GM12878 (cell line): ENCODE results near the gene LTB4R. TPM values are rescaled to one million over a fixed set of nuclear protein-coding genes. Genes with fewer than 3 reads are reported as not detected.

ENCODE experiments used
- ATAC-seq: fragments of 200-7000 bp; cut with Tn5 transposase; 3 replicates; pipeline ENCODE4 v1.9.1; 2020; ENCODE audit warnings: mild to moderate bottlenecking, moderate library complexity
- BruUV-seq: library from RNA; stranded (reverse); fragments of 400-500 nt; replicated peaks from 2 replicates; lab custom pipeline; 2021; lab: Mats Ljungman, UMichigan
- CTCF ChIA-PET: fragments of 300-600 bp; sonication (Branson Sonifier 250); formaldehyde crosslinking; extraction: SDS; loops from one replicate; lab custom pipeline; 2021; ENCODE audit warnings: inconsistent platforms; lab: Yijun Ruan, JAX
- POLR2A ChIA-PET: fragments of 350-600 bp; formaldehyde crosslinking; extraction: SDS; loops from one replicate; lab custom pipeline; 2021; ENCODE audit warnings: inconsistent platforms; lab: Charles Lee
- RAD21 ChIA-PET: fragments of 300-600 bp; sonication (Branson Sonifier 250); formaldehyde crosslinking; loops from one replicate; lab custom pipeline; 2023; ENCODE audit warnings: antibody characterized with exemption; ENCODE audit not compliant: unreplicated experiment; lab: Charles Lee
- SMC1A ChIA-PET: fragments of 300-600 bp; sonication (Branson Sonifier 250); formaldehyde crosslinking; loops from one replicate; lab custom pipeline; 2023; ENCODE audit not compliant: unreplicated experiment, uncharacterized antibody; lab: Charles Lee
- DNase-seq: peaks from one replicate; pipeline ENCODE4 v3.0.0-alpha.2; 2011; ENCODE audit warnings: low read depth, low spot score
- FAIRE-seq: peaks from 3 replicates; lab custom pipeline; 2011; peaks lifted over from hg19 to GRCh38; lab: Jason Lieb, UNC
- H2AFZ ChIP-seq: 2 replicates; pipeline ENCODE4 v1.6.0; 2011; ENCODE audit warnings: low read depth, low read length, control low read depth; ENCODE audit not compliant: control insufficient read depth
- H3K27ac ChIP-seq: 2 replicates; pipeline ENCODE4 v1.5.1; 2011; ENCODE audit warnings: control low read depth; ENCODE audit not compliant: control insufficient read depth, insufficient read depth
- H3K27me3 ChIP-seq, 2 experiments: replicated peaks in 1 of 2; 2 replicates each; pipeline versions ENCODE4 v1.6.0 to v1.6.1; 2011; ENCODE audit warnings: low read length in 1 of 2; ENCODE audit not compliant: control insufficient read depth in 2 of 2, insufficient read depth in 2 of 2
- H3K36me3 ChIP-seq, 2 experiments: 2 replicates each; pipeline ENCODE4 v1.5.1; 2011; ENCODE audit warnings: low read length in 1 of 2; ENCODE audit not compliant: control insufficient read depth in 2 of 2, insufficient read depth in 2 of 2
- H3K4me1 ChIP-seq: 2 replicates; pipeline ENCODE4 v1.6.1; 2011; ENCODE audit warnings: mild to moderate bottlenecking, low read length, moderate library complexity, mixed read lengths; ENCODE audit not compliant: control insufficient read depth, insufficient read depth
- H3K4me2 ChIP-seq: 2 replicates; pipeline ENCODE4 v1.6.0; 2011; ENCODE audit warnings: control low read depth; ENCODE audit not compliant: control insufficient read depth, insufficient read depth
- H3K4me3 ChIP-seq: fragments of 200-600 bp; sonication (generic); 2 replicates; pipeline ENCODE4 v1.5.1; 2016
- H3K79me2 ChIP-seq: 2 replicates; pipeline ENCODE4 v1.6.0; 2011; ENCODE audit warnings: low read length; ENCODE audit not compliant: control insufficient read depth, insufficient read depth
- H3K9ac ChIP-seq: 2 replicates; pipeline ENCODE4 v1.8.0; 2011; ENCODE audit warnings: low read length, control low read depth, mixed read lengths; ENCODE audit not compliant: control insufficient read depth, insufficient read depth
- H3K9me3 ChIP-seq: replicated peaks from 3 replicates; pipeline ENCODE4 v1.5.1; 2011; ENCODE audit warnings: mild to moderate bottlenecking, low read length; ENCODE audit not compliant: control insufficient read depth, insufficient read depth
- H4K20me1 ChIP-seq: 2 replicates; pipeline ENCODE4 v1.6.0; 2011; ENCODE audit not compliant: control insufficient read depth, insufficient read depth
- DPF2 ChIP-seq: fragments of 450-650 bp; IDR thresholded peaks from 2 replicates; pipeline ENCODE4 v1.6.1; 2017; ENCODE audit warnings: mild to moderate bottlenecking
- HDGF ChIP-seq: fragments of 450-650 bp; IDR thresholded peaks from 2 replicates; pipeline ENCODE4 v1.6.1; 2016; ENCODE audit warnings: antibody characterized with exemption
- MYB ChIP-seq: fragments of 150-350 bp; IDR thresholded peaks from 2 replicates; pipeline ENCODE4 v1.6.1; 2014; ENCODE audit warnings: mild to moderate bottlenecking, low read depth, low read length, borderline replicate concordance
- WGBS: methylation state at CpG from one replicate; pipeline ENCODE4 v1.1.6; 2016; ENCODE audit warnings: low lambda C conversion rate; ENCODE audit not compliant: insufficient replicate concordance, insufficient coverage; ENCODE audit errors: missing lambda C conversion rate; 5-methylcytosine and 5-hydroxymethylcytosine counted together
- in situ Hi-C: fragments of 300-500 bp; cut with MboI; formaldehyde crosslinking; loops from 9 replicates; pipeline ENCODE4 v1.14.3; 2018; ENCODE audit warnings: mixed read lengths
- intact Hi-C: fragments of 100-400 bp; cut with micrococcal nuclease; formaldehyde crosslinking; loops from one replicate; pipeline ENCODE4 v1.14.2; 2022; ENCODE audit not compliant: unreplicated experiment
- polyA plus RNA-seq, 11 experiments: library from polyadenylated mRNA; depleted of rRNA in 4 of 11; unstranded in 6 of 11; stranded (reverse) in 5 of 11; fragments of >200 nt; fragmentation: Nextera tagmentation in 4 of 11; fragmentation: Illumina TruSeq in 1 of 11; extraction: Ambion mirVana in 4 of 11; extraction: Trizol in 1 of 11; gene quantifications; 1 replicate in 1 of 11; 2 replicates in 10 of 11; pipeline versions ENCODE4 v1.2.1 to v1.2.3, GENCODE V29; 2011 to 2016; ENCODE audit warnings: inconsistent platforms in 2 of 11, missing spikeins in 2 of 11, low read depth in 1 of 11
- total RNA-seq, 4 experiments: library from RNA; depleted of rRNA in 3 of 4; stranded (reverse); fragments of >200 nt in 3 of 4; fragmentation: Illumina TruSeq in 1 of 4; extraction: Trizol in 1 of 4; gene quantifications; 2 replicates each; pipeline versions ENCODE4 v1.2.1 to v1.2.3, GENCODE V29; 2013 to 2021

The LTB4R gene
- total and polyA plus RNA-seq, 10 of the 15 experiments (the other 5 are each of a cell fraction or from before 2014, with no cell fraction given) = 1.2 to 14.0 (median 4.0) TPM

DNA sequence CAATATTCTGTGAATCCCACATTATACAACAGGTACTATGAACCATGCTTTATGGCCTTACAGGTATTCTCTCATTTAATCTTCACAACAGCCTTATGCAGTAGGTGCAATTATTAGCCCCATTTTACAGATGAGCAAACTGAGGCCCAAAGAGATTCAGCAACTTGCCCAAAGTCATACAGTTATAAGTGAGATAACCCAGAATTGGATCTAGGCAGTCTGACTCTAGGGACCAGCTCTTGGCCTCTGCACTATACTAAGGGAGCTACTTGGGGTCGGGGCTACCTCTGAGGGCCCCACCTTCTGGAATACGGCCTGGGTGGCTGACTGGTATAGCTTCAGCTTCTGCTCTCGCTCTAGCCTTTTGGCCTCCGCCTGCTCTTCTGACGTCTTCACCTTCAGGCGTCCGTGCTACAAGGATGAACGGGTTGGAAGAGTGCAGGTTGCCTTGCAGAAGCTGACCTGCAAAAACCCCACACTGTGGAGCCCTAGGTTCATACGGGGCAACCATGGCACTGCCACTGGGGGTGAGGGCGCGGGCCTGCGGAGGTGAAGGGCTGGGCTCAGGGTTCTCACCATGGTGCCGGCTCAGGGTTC lies 40.7 kb upstream of the LTB4R start:
- no TSS peak for BruUV-seq
- peak overlapping the region; percentile 35 for H3K4me2 ChIP-seq
- no peaks in the 10 kb centered on the region for H3K9me3 ChIP-seq
- CTCF ChIA-PET = interaction anchor here (0.6 to 17.1 kb wide), 18 partner anchors 9 to 160 kb away, joined by 3 to 269 read pairs (median 4); partner anchors contain the start of genes CBLN3, CHMP4A, CIDEB and DHRS1
- no peak for DNase-seq
- H3K9ac ChIP-seq = peak overlapping the region; percentile 99
- H3K27ac ChIP-seq = peak overlapping the region; percentile 99
- H3K27me3 ChIP-seq = no peaks in the 10 kb centered on the region
- intact Hi-C loops = loop anchor here (1.0 to 2.0 kb wide), 4 partner anchors 23 to 54 kb away; partner anchors contain the start of genes MDP1 and TINF2
- H3K36me3 ChIP-seq = peaks cover 3 to 18% of the 10 kb centered on the region in 2 experiments; a peak in 3 of 4 replicates
- peak; percentile 14 for ATAC-seq
- peak overlapping the region; percentile 91 for H2AFZ ChIP-seq
- peaks cover 13% of the 10 kb centered on the region for H3K79me2 ChIP-seq
- SMC1A ChIA-PET = interaction anchor here (1.0 to 8.9 kb wide), 14 partner anchors 9 to 172 kb away, joined by 3 to 141 read pairs (median 5); partner anchors contain the start of genes DCAF11, DHRS1, IPO4 and NOP9
- RAD21 ChIA-PET = interaction anchor here (1.0 to 5.6 kb wide), 11 partner anchors 9 to 124 kb away, joined by 3 to 59 read pairs (median 7); partner anchors contain the start of genes CIDEB, IPO4, IRF9 and PSME2
- peaks cover 25% of the 10 kb centered on the region for H3K4me1 ChIP-seq
- WGBS = 3% methylated on average over 13 of the region's 13 CpGs
- POLR2A ChIA-PET = interaction anchor here (0.5 to 10.9 kb wide), 15 partner anchors 9 to 160 kb away, joined by 3 to 171 read pairs (median 5); partner anchors contain the start of genes DHRS1, MDP1, NOP9 and PSME1
- peak overlapping the region; percentile 88 for H3K4me3 ChIP-seq
- TF ChIP-seq MYB (no peak), DPF2 (no peak), HDGF (0 out of 2 replicates have a peak, but pooled peaks have one; percentile 53)
- H4K20me1 ChIP-seq = no peaks in the 10 kb centered on the region
- in situ Hi-C loops = no loop called here
- FAIRE-seq = no peak
